ENCODE measurements around the gene SPCS3. TPM values are rescaled to one million over a fixed set of nuclear protein-coding genes. Genes with fewer than 3 reads are reported as not detected.
"Not testable (repeated sequence)": the region's sequence is repeated elsewhere in the genome, so short reads cannot be mapped to it uniquely, and the experiment has no call there.

The SPCS3 gene
- total RNA-seq, 2 experiments from 2014 or later, result 178 to 200 TPM

- no peaks in the 10 kb centered on the region for H3K36me3 Mint-ChIP-seq (ENCODE audit: low read depth)
- no peak for ATAC-seq
- no peak overlapping the region for H3K4me3 Mint-ChIP-seq
- no peak for DNase-seq
- H3K27ac Mint-ChIP-seq, result no peak overlapping the region
- H3K27me3 Mint-ChIP-seq (ENCODE audit: low read depth), result peaks cover 2% of the 10 kb centered on the region
- POLR2A ChIA-PET, result no interaction called here
- no peaks in the 10 kb centered on the region for H3K4me1 Mint-ChIP-seq (ENCODE audit: low read depth)
- CTCF ChIA-PET, result no interaction called here
- H3K9me3 Mint-ChIP-seq (ENCODE audit: insufficient read depth), result no peaks in the 10 kb centered on the region
Measured at GRCh38 chr4:176289561-176289960, 30.2 kb upstream of the SPCS3 start.

GRCh38 chr4:176290520-176290919, 29.2 kb upstream of the SPCS3 start:
- Mint-ChIP-seq H3K4me3 (no peak overlapping the region), H3K9me3 (ENCODE audit: insufficient read depth) (no peaks in the 10 kb centered on the region), H3K4me1 (ENCODE audit: low read depth) (no peaks in the 10 kb centered on the region), H3K27me3 (ENCODE audit: low read depth) (peaks cover 2% of the 10 kb centered on the region), H3K27ac (no peak overlapping the region), H3K36me3 (ENCODE audit: low read depth) (no peaks in the 10 kb centered on the region)
- ATAC-seq (no peak), DNase-seq (no peak)
- POLR2A ChIA-PET, result no interaction called here
- CTCF ChIA-PET, result no interaction called here

- CTCF ChIA-PET, result no interaction called here
Measured at GRCh38 chr4:176291748-176292147, 28.0 kb upstream of the SPCS3 start.

GRCh38 chr4:176292920-176293319, 26.8 kb upstream of the SPCS3 start:
- DNase-seq, result no peak
- no peaks in the 10 kb centered on the region for H3K9me3 Mint-ChIP-seq (ENCODE audit: insufficient read depth)
- no peaks in the 10 kb centered on the region for H3K4me1 Mint-ChIP-seq (ENCODE audit: low read depth)
- H3K36me3 Mint-ChIP-seq (ENCODE audit: low read depth), result no peaks in the 10 kb centered on the region
- no peak overlapping the region for H3K4me3 Mint-ChIP-seq
- no peak for ATAC-seq
- peaks cover 2% of the 10 kb centered on the region for H3K27me3 Mint-ChIP-seq (ENCODE audit: low read depth)
- no peak overlapping the region for H3K27ac Mint-ChIP-seq
- ChIA-PET POLR2A (no interaction called here), CTCF (no interaction called here)

More at GRCh38 chr4:176291748-176292147, 28.0 kb upstream of the SPCS3 start:
- Mint-ChIP-seq H3K9me3 (ENCODE audit: insufficient read depth) (no peaks in the 10 kb centered on the region), H3K36me3 (ENCODE audit: low read depth) (no peaks in the 10 kb centered on the region), H3K27ac (no peak overlapping the region), H3K4me1 (ENCODE audit: low read depth) (no peaks in the 10 kb centered on the region), H3K27me3 (ENCODE audit: low read depth) (peaks cover 2% of the 10 kb centered on the region), H3K4me3 (no peak overlapping the region)
- no peak for DNase-seq
- ATAC-seq, result no peak
- POLR2A ChIA-PET, result no interaction called here

- no peak for ATAC-seq
- ChIA-PET CTCF (no interaction called here), POLR2A (no interaction called here)
- DNase-seq, result no peak
- H3K27ac Mint-ChIP-seq, result no peak overlapping the region
- H3K4me1 Mint-ChIP-seq (ENCODE audit: low read depth), result no peaks in the 10 kb centered on the region
- H3K4me3 Mint-ChIP-seq, result no peak overlapping the region
- no peaks in the 10 kb centered on the region for H3K36me3 Mint-ChIP-seq (ENCODE audit: low read depth)
- H3K27me3 Mint-ChIP-seq (ENCODE audit: low read depth), result peaks cover 2% of the 10 kb centered on the region
- no peaks in the 10 kb centered on the region for H3K9me3 Mint-ChIP-seq (ENCODE audit: insufficient read depth)
Measured at GRCh38 chr4:176293660-176294059, 26.1 kb upstream of the SPCS3 start.

GRCh38 chr4:176295907-176296306, 23.9 kb upstream of the SPCS3 start:
- H3K27me3 Mint-ChIP-seq (ENCODE audit: low read depth); CTCF ChIA-PET; DNase-seq; ATAC-seq; H3K4me3 Mint-ChIP-seq; H3K36me3 Mint-ChIP-seq (ENCODE audit: low read depth); H3K9me3 Mint-ChIP-seq (ENCODE audit: insufficient read depth); POLR2A ChIA-PET; H3K4me1 Mint-ChIP-seq (ENCODE audit: low read depth); H3K27ac Mint-ChIP-seq: not testable (repeated sequence)

- Mint-ChIP-seq H3K27ac (no peak overlapping the region), H3K4me1 (ENCODE audit: low read depth) (no peaks in the 10 kb centered on the region), H3K4me3 (no peak overlapping the region), H3K36me3 (ENCODE audit: low read depth) (no peaks in the 10 kb centered on the region), H3K27me3 (ENCODE audit: low read depth) (peaks cover 3% of the 10 kb centered on the region), H3K9me3 (ENCODE audit: insufficient read depth) (no peaks in the 10 kb centered on the region)
- ChIA-PET POLR2A (no interaction called here), CTCF (no interaction called here)
- ATAC-seq (no peak), DNase-seq (no peak)
Measured at GRCh38 chr4:176298664-176299063, 21.1 kb upstream of the SPCS3 start.

- CTCF ChIA-PET, result no interaction called here
- peaks cover 4% of the 10 kb centered on the region for H3K27me3 Mint-ChIP-seq (ENCODE audit: low read depth)
- POLR2A ChIA-PET, result no interaction called here
- no peaks in the 10 kb centered on the region for H3K4me1 Mint-ChIP-seq (ENCODE audit: low read depth)
- DNase-seq (no peak), ATAC-seq (no peak)
- H3K9me3 Mint-ChIP-seq (ENCODE audit: insufficient read depth), result no peaks in the 10 kb centered on the region
- no peak overlapping the region for H3K4me3 Mint-ChIP-seq
- H3K36me3 Mint-ChIP-seq (ENCODE audit: low read depth), result no peaks in the 10 kb centered on the region
- H3K27ac Mint-ChIP-seq, result no peak overlapping the region
Measured at GRCh38 chr4:176300036-176300435, 19.7 kb upstream of the SPCS3 start.

GRCh38 chr4:176300565-176300964, 19.2 kb upstream of the SPCS3 start:
- no peak overlapping the region for H3K27ac Mint-ChIP-seq
- POLR2A ChIA-PET, result no interaction called here

GRCh38 chr4:176302283-176303275, 17.2 kb upstream of the SPCS3 start:
- Mint-ChIP-seq H3K9me3 (ENCODE audit: insufficient read depth) (no peaks in the 10 kb centered on the region), H3K27ac (no peak overlapping the region), H3K27me3 (ENCODE audit: low read depth) (peaks cover 8% of the 10 kb centered on the region), H3K4me3 (no peak overlapping the region), H3K36me3 (ENCODE audit: low read depth) (no peaks in the 10 kb centered on the region), H3K4me1 (ENCODE audit: low read depth) (no peaks in the 10 kb centered on the region)
- ChIA-PET POLR2A (no interaction called here), CTCF (no interaction called here)
- no peak for ATAC-seq
- no peak for DNase-seq

More at GRCh38 chr4:176300565-176300964, 19.2 kb upstream of the SPCS3 start:
- no peak for ATAC-seq
- no peaks in the 10 kb centered on the region for H3K36me3 Mint-ChIP-seq (ENCODE audit: low read depth)
- no peaks in the 10 kb centered on the region for H3K9me3 Mint-ChIP-seq (ENCODE audit: insufficient read depth)
- no peak overlapping the region for H3K4me3 Mint-ChIP-seq
- CTCF ChIA-PET, result no interaction called here
- no peaks in the 10 kb centered on the region for H3K4me1 Mint-ChIP-seq (ENCODE audit: low read depth)
- DNase-seq, result no peak
- peaks cover 4% of the 10 kb centered on the region for H3K27me3 Mint-ChIP-seq (ENCODE audit: low read depth)

- CTCF ChIA-PET, result no interaction called here
Measured at GRCh38 chr4:176303938-176304337, 15.8 kb upstream of the SPCS3 start.

GRCh38 chr4:176306837-176307665, 12.7 kb upstream of the SPCS3 start:
- Mint-ChIP-seq H3K36me3 (ENCODE audit: low read depth) (no peaks in the 10 kb centered on the region), H3K9me3 (ENCODE audit: insufficient read depth) (no peaks in the 10 kb centered on the region), H3K27ac (no peak overlapping the region), H3K4me1 (ENCODE audit: low read depth) (no peaks in the 10 kb centered on the region), H3K4me3 (no peak overlapping the region), H3K27me3 (ENCODE audit: low read depth) (peaks cover 15% of the 10 kb centered on the region)
- ChIA-PET CTCF (no interaction called here), POLR2A (no interaction called here)
- ATAC-seq (no peak), DNase-seq (no peak)

More at GRCh38 chr4:176303938-176304337, 15.8 kb upstream of the SPCS3 start:
- no peak overlapping the region for H3K27ac Mint-ChIP-seq
- H3K27me3 Mint-ChIP-seq (ENCODE audit: low read depth), result peaks cover 8% of the 10 kb centered on the region
- no peaks in the 10 kb centered on the region for H3K4me1 Mint-ChIP-seq (ENCODE audit: low read depth)
- POLR2A ChIA-PET, result no interaction called here
- no peak overlapping the region for H3K4me3 Mint-ChIP-seq
- no peak for ATAC-seq
- H3K36me3 Mint-ChIP-seq (ENCODE audit: low read depth), result no peaks in the 10 kb centered on the region
- H3K9me3 Mint-ChIP-seq (ENCODE audit: insufficient read depth), result no peaks in the 10 kb centered on the region
- DNase-seq, result no peak

Data from activated CD8-positive, alpha-beta T cell treated with anti-CD3 and anti-CD28 coated beads, Interleukin-2, amount 10 ng/mL, durations not matched to agents 7 days and 5 days (primary cell).